Vagina (tissue), 2 donors: ENCODE data around the gene RPL10A.
"Not testable (repeated sequence)": the region's sequence is repeated elsewhere in the genome, so short reads cannot be mapped to it uniquely, and the experiment has no call there.

Experiments used
- POLR2A ChIP-seq, 2 donors: fragments of 450-650 bp; IDR thresholded peaks; one replicate each; pipeline ENCODE4 v1.6.1; 2017; ENCODE audit warnings: antibody characterized with exemption in 2 of 2, mild to moderate bottlenecking in 2 of 2, moderate library complexity in 2 of 2
- POLR2AphosphoS5 ChIP-seq, 2 donors: sonication (generic); formaldehyde crosslinking; IDR thresholded peaks; one replicate each; pipeline ENCODE4 v1.9.0; 2017; ENCODE audit warnings: antibody characterized with exemption in 2 of 2, mild to moderate bottlenecking in 2 of 2, low read depth in 1 of 2; ENCODE audit not compliant: insufficient read depth in 1 of 2
- TF ChIP-seq, protein P1 (sequence below), 3 experiments: fragments of 450-650 bp in 2 of 3; fragments of 200-600 bp in 1 of 3; sonication (generic) in 1 of 3; IDR thresholded peaks; one replicate each; pipeline ENCODE4 v1.5.1; 2017 to 2019; ENCODE audit warnings: antibody characterized with exemption in 3 of 3, mild to moderate bottlenecking in 2 of 3, moderate library complexity in 2 of 3

- TF ChIP-seq, protein P1, sequence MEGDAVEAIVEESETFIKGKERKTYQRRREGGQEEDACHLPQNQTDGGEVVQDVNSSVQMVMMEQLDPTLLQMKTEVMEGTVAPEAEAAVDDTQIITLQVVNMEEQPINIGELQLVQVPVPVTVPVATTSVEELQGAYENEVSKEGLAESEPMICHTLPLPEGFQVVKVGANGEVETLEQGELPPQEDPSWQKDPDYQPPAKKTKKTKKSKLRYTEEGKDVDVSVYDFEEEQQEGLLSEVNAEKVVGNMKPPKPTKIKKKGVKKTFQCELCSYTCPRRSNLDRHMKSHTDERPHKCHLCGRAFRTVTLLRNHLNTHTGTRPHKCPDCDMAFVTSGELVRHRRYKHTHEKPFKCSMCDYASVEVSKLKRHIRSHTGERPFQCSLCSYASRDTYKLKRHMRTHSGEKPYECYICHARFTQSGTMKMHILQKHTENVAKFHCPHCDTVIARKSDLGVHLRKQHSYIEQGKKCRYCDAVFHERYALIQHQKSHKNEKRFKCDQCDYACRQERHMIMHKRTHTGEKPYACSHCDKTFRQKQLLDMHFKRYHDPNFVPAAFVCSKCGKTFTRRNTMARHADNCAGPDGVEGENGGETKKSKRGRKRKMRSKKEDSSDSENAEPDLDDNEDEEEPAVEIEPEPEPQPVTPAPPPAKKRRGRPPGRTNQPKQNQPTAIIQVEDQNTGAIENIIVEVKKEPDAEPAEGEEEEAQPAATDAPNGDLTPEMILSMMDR (IDR thresholded peaks at IDR 0.05) = not testable (repeated sequence)
- not testable (repeated sequence) for TF ChIP-seq POLR2A (IDR thresholded peaks at IDR 0.05); POLR2AphosphoS5 (IDR thresholded peaks at IDR 0.05; ENCODE audit: insufficient read depth in 1 of 2, low read depth in 1 of 2)
Measured at GRCh38 chr6:35517978-35518377, 49.8 kb downstream of the RPL10A start.
